WTC11 (cell line): ENCODE data around the gene ZNF800. TPM values are rescaled to one million over a fixed set of nuclear protein-coding genes. Genes with fewer than 3 reads are reported as not detected.

Experiments
- ATAC-seq: fragments of 200-7000 bp; cut with Tn5 transposase; 2 replicates; pipeline ENCODE4 v1.10.0; 2021; ENCODE audit warnings: mild to moderate bottlenecking, moderate library complexity
- CTCF ChIA-PET: fragments of 300-600 bp; sonication (Branson Sonifier 250); formaldehyde crosslinking; loops from one replicate; lab custom pipeline; 2021; ENCODE audit warnings: antibody characterized with exemption; lab: Charles Lee
- POLR2A ChIA-PET: fragments of 350-600 bp; sonication (Branson Sonifier 250); formaldehyde crosslinking; loops from one replicate; lab custom pipeline; 2021; ENCODE audit warnings: antibody characterized with exemption; lab: Charles Lee
- DNase-seq: peaks from one replicate; pipeline ENCODE4 v3.0.0; 2021; ENCODE audit warnings: low spot score
- H3K27ac Mint-ChIP-seq: 2 replicates; pipeline ENCODE4 v1.8.0; 2021; ENCODE audit warnings: mixed read lengths
- H3K27me3 Mint-ChIP-seq: 2 replicates; pipeline ENCODE4 v1.8.0; 2021; ENCODE audit warnings: low read depth, mild to moderate bottlenecking, moderate library complexity, mixed read lengths
- H3K36me3 Mint-ChIP-seq: 2 replicates; pipeline ENCODE4 v1.8.0; 2021; ENCODE audit warnings: mixed read lengths
- H3K4me1 Mint-ChIP-seq: 2 replicates; pipeline ENCODE4 v1.8.0; 2022; ENCODE audit warnings: mixed read lengths
- H3K4me3 Mint-ChIP-seq: 2 replicates; pipeline ENCODE4 v1.8.0; 2021; ENCODE audit warnings: mild to moderate bottlenecking, moderate library complexity, mixed read lengths
- H3K9me3 Mint-ChIP-seq: 2 replicates; pipeline ENCODE4 v1.8.0; 2021; ENCODE audit warnings: mixed read lengths
- ETV6 ChIP-seq: sonication (generic); formaldehyde crosslinking; IDR thresholded peaks from 2 replicates; pipeline ENCODE4 v1.8.1; 2022; ENCODE audit warnings: mild to moderate bottlenecking, missing genetic modification reagents
- FOXK1 ChIP-seq: sonication (generic); formaldehyde crosslinking; IDR thresholded peaks from 2 replicates; pipeline ENCODE4 v1.8.0; 2022; ENCODE audit warnings: mild to moderate bottlenecking, moderate library complexity, missing genetic modification reagents
- FOXP1 ChIP-seq: sonication (generic); formaldehyde crosslinking; IDR thresholded peaks from 2 replicates; pipeline ENCODE4 v1.8.0; 2022; ENCODE audit warnings: missing genetic modification reagents, mild to moderate bottlenecking, moderate library complexity, borderline replicate concordance
- GRHL2 ChIP-seq: fragments of 250-450 bp; sonication (Bioruptor Pico); IDR thresholded peaks from 2 replicates; pipeline ENCODE4 v1.8.0; 2022; ENCODE audit warnings: mild to moderate bottlenecking, moderate library complexity; ENCODE audit not compliant: insufficient replicate concordance, severe bottlenecking
- PRRX2 ChIP-seq: fragments of 250-450 bp; sonication (Bioruptor Pico); IDR thresholded peaks from 2 replicates; pipeline ENCODE4 v1.8.0; 2021; ENCODE audit warnings: mild to moderate bottlenecking
- RELA ChIP-seq: sonication (generic); formaldehyde crosslinking; IDR thresholded peaks from 2 replicates; pipeline ENCODE4 v1.8.1; 2022; ENCODE audit warnings: missing genetic modification reagents, mild to moderate bottlenecking, borderline replicate concordance
- SMAD4 ChIP-seq: sonication (generic); formaldehyde crosslinking; IDR thresholded peaks from 2 replicates; pipeline ENCODE4 v1.8.0; 2022; ENCODE audit warnings: mild to moderate bottlenecking, missing genetic modification reagents
- SP1 ChIP-seq: sonication (generic); formaldehyde crosslinking; conservative IDR thresholded peaks from 2 replicates; pipeline ENCODE4 v1.8.1; 2022; ENCODE audit warnings: missing genetic modification reagents
- TEAD4 ChIP-seq: sonication (generic); formaldehyde crosslinking; IDR thresholded peaks from 2 replicates; pipeline ENCODE4 v1.8.0; 2022; ENCODE audit warnings: mild to moderate bottlenecking, missing genetic modification reagents
- ZNF121 ChIP-seq: sonication (generic); formaldehyde crosslinking; IDR thresholded peaks from 2 replicates; pipeline ENCODE4 v1.8.0; 2023; ENCODE audit warnings: missing genetic modification reagents
- ZNF263 ChIP-seq: sonication (generic); formaldehyde crosslinking; IDR thresholded peaks from 2 replicates; pipeline ENCODE4 v1.8.1; 2022; ENCODE audit warnings: low read depth, mild to moderate bottlenecking, moderate library complexity, missing genetic modification reagents
- ZNF317 ChIP-seq: sonication (generic); formaldehyde crosslinking; IDR thresholded peaks from 2 replicates; pipeline ENCODE4 v1.8.1; 2023; ENCODE audit warnings: low read depth, mild to moderate bottlenecking, moderate library complexity, missing genetic modification reagents, borderline replicate concordance
- total RNA-seq: library from RNA; stranded (reverse); gene quantifications from 3 replicates; pipeline ENCODE4 v1.2.3, GENCODE V29; 2021
- TF ChIP-seq, protein P1 (sequence below): fragments of 250-450 bp; sonication (Bioruptor Pico); IDR thresholded peaks from 2 replicates; pipeline ENCODE4 v2.1.2; 2022; ENCODE audit warnings: mild to moderate bottlenecking, moderate library complexity
- TF ChIP-seq, protein P2 (sequence below): sonication (generic); formaldehyde crosslinking; IDR thresholded peaks from 2 replicates; pipeline ENCODE4 v1.8.0; 2023; ENCODE audit warnings: missing genetic modification reagents, mild to moderate bottlenecking, borderline replicate concordance
- TF ChIP-seq, protein P3 (sequence below): sonication (generic); formaldehyde crosslinking; IDR thresholded peaks from 2 replicates; pipeline ENCODE4 v1.8.0; 2022; ENCODE audit warnings: mild to moderate bottlenecking, missing genetic modification reagents
- TF ChIP-seq, protein P4 (sequence below): sonication (generic); formaldehyde crosslinking; IDR thresholded peaks from 2 replicates; pipeline ENCODE4 v1.8.1; 2023; ENCODE audit warnings: mild to moderate bottlenecking, missing genetic modification reagents, moderate library complexity
- TF ChIP-seq, protein P5 (sequence below): sonication (generic); formaldehyde crosslinking; IDR thresholded peaks from 2 replicates; pipeline ENCODE4 v1.8.1; 2023; ENCODE audit warnings: mild to moderate bottlenecking, missing genetic modification reagents, borderline replicate concordance
- TF ChIP-seq, protein P6 (sequence below): fragments of 250-450 bp; sonication (Bioruptor Pico); IDR thresholded peaks from 2 replicates; pipeline ENCODE4 v1.9.0; 2021; ENCODE audit warnings: mild to moderate bottlenecking
- TF ChIP-seq, protein P7 (sequence below): sonication (generic); formaldehyde crosslinking; IDR thresholded peaks from 2 replicates; pipeline ENCODE4 v1.8.0; 2022; ENCODE audit warnings: mild to moderate bottlenecking, missing genetic modification reagents

The ZNF800 gene
- total RNA-seq, 1 experiment from 2014 or later, result 5.7 TPM

DNA sequence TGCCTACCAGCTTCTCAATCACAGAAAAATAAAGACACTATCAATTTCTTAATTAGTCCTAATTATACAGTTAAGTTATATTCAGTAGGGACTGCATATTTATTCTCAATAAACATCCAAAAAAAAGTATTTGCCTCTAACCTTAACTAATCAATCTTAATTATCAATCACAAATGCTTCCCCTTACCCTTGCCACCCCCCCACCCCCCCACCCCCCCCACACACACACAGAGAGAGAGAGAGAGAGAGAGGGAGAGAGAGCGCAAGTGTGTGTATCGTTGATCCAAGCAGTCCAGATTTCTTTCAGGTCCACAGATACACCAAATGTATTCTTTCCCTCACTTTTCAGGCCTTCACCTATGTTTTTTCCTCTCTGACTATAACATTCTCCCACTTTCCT is 12.9 kb downstream of the ZNF800 start:
- ATAC-seq, result no peak

DNA sequence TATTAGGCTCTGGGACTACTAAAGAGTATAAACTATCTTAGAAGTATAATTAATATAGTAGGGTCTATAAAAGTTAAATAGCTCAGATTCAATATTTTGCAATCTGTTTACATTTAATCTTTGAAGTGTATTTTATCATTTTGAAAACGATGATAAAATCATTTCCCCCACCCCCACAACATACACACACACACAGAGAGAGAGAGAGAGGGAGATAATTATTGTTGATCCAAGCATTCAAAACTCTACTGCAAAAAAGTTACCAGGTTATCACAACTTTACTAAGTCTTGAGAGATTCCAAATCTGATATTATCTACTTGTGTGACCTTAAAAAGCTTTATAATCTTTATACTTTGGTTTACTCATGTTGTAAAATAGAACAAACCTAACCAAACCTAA is 14.0 kb downstream of the ZNF800 start:
- Mint-ChIP-seq H3K36me3 (peaks cover 7% of the 10 kb centered on the region), H3K4me1 (peaks cover 12% of the 10 kb centered on the region), H3K9me3 (no peaks in the 10 kb centered on the region), H3K4me3 (no peak overlapping the region), H3K27me3 (no peaks in the 10 kb centered on the region), H3K27ac (no peak overlapping the region)
- ChIA-PET CTCF (interaction anchor here (1.3 kb wide), 1 partner anchor 30 kb away, joined by 4 read pairs; no protein-coding TSS in a partner anchor), POLR2A (no interaction called here)
- no peak for TF ChIP-seq SP1
- TF ChIP-seq, protein P1, sequence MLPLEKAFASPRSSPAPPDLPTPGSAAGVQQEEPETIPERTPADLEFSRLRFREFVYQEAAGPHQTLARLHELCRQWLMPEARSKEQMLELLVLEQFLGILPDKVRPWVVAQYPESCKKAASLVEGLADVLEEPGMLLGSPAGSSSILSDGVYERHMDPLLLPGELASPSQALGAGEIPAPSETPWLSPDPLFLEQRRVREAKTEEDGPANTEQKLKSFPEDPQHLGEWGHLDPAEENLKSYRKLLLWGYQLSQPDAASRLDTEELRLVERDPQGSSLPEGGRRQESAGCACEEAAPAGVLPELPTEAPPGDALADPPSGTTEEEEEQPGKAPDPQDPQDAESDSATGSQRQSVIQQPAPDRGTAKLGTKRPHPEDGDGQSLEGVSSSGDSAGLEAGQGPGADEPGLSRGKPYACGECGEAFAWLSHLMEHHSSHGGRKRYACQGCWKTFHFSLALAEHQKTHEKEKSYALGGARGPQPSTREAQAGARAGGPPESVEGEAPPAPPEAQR, result no peak
- no peak for TF ChIP-seq RELA
- no peak for TF ChIP-seq ZNF263 (CRISPR knock-in tag)
- TF ChIP-seq, protein P2, sequence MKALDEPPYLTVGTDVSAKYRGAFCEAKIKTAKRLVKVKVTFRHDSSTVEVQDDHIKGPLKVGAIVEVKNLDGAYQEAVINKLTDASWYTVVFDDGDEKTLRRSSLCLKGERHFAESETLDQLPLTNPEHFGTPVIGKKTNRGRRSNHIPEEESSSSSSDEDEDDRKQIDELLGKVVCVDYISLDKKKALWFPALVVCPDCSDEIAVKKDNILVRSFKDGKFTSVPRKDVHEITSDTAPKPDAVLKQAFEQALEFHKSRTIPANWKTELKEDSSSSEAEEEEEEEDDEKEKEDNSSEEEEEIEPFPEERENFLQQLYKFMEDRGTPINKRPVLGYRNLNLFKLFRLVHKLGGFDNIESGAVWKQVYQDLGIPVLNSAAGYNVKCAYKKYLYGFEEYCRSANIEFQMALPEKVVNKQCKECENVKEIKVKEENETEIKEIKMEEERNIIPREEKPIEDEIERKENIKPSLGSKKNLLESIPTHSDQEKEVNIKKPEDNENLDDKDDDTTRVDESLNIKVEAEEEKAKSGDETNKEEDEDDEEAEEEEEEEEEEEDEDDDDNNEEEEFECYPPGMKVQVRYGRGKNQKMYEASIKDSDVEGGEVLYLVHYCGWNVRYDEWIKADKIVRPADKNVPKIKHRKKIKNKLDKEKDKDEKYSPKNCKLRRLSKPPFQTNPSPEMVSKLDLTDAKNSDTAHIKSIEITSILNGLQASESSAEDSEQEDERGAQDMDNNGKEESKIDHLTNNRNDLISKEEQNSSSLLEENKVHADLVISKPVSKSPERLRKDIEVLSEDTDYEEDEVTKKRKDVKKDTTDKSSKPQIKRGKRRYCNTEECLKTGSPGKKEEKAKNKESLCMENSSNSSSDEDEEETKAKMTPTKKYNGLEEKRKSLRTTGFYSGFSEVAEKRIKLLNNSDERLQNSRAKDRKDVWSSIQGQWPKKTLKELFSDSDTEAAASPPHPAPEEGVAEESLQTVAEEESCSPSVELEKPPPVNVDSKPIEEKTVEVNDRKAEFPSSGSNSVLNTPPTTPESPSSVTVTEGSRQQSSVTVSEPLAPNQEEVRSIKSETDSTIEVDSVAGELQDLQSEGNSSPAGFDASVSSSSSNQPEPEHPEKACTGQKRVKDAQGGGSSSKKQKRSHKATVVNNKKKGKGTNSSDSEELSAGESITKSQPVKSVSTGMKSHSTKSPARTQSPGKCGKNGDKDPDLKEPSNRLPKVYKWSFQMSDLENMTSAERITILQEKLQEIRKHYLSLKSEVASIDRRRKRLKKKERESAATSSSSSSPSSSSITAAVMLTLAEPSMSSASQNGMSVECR (CRISPR knock-in tag), result no peak
- TF ChIP-seq ZNF317 (CRISPR knock-in tag), result no peak
- ATAC-seq (no peak), DNase-seq (no peak)

More for the DNA sequence above, 12.9 kb downstream of the ZNF800 start:
- Mint-ChIP-seq H3K36me3 (no peaks in the 10 kb centered on the region; the same call in 1 of the 2 replicates), H3K27ac (no peak overlapping the region), H3K4me3 (no peak overlapping the region), H3K4me1 (peaks cover 14% of the 10 kb centered on the region), H3K27me3 (no peaks in the 10 kb centered on the region), H3K9me3 (no peaks in the 10 kb centered on the region)
- DNase-seq, result no peak
- ChIA-PET CTCF (no interaction called here), POLR2A (no interaction called here)
- no peak for TF ChIP-seq FOXP1 (CRISPR knock-in tag)
- TF ChIP-seq, protein P3, sequence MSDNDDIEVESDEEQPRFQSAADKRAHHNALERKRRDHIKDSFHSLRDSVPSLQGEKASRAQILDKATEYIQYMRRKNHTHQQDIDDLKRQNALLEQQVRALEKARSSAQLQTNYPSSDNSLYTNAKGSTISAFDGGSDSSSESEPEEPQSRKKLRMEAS (CRISPR knock-in tag), result no peak
- TF ChIP-seq, protein P4, sequence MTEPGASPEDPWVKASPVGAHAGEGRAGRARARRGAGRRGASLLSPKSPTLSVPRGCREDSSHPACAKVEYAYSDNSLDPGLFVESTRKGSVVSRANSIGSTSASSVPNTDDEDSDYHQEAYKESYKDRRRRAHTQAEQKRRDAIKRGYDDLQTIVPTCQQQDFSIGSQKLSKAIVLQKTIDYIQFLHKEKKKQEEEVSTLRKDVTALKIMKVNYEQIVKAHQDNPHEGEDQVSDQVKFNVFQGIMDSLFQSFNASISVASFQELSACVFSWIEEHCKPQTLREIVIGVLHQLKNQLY (CRISPR knock-in tag), result no peak
- TF ChIP-seq SMAD4, result no peak

DNA sequence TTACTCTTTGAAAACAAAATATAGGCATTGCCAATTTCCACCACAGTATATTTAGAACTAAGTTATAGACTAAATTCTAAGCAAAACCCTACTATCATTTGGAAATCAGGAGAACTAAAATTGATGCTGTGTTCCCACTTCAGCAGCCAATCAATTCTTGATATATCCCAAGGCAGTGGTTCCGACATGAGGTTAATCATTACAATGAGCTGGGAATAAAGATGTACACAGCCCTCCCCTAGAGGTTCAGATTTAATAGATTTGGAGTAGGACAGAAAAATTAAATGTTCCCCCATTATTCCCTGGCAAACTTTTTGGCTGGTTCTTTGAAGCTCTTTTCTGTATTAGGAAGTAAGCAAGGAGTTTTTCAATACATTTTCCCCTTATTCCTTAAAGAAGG is 15.1 kb downstream of the ZNF800 start:
- Mint-ChIP-seq H3K4me3 (no peak overlapping the region), H3K27me3 (no peaks in the 10 kb centered on the region), H3K36me3 (peaks cover 8% of the 10 kb centered on the region), H3K4me1 (peaks cover 4% of the 10 kb centered on the region; the same call in 1 of the 2 replicates), H3K27ac (no peak overlapping the region), H3K9me3 (no peaks in the 10 kb centered on the region)
- POLR2A ChIA-PET, result no interaction called here
- ATAC-seq (no peak), DNase-seq (no peak)
- CTCF ChIA-PET, result interaction anchor here (1.3 kb wide), 1 partner anchor 29 kb away, joined by 4 read pairs; no protein-coding TSS in a partner anchor
- TF ChIP-seq ETV6 (CRISPR knock-in tag) (no peak), PRRX2 (no peak), TEAD4 (no peak), ZNF121 (CRISPR knock-in tag) (no peak), FOXK1 (CRISPR knock-in tag) (no peak), GRHL2 (CRISPR knock-in tag) (no peak)
- TF ChIP-seq, protein P5, sequence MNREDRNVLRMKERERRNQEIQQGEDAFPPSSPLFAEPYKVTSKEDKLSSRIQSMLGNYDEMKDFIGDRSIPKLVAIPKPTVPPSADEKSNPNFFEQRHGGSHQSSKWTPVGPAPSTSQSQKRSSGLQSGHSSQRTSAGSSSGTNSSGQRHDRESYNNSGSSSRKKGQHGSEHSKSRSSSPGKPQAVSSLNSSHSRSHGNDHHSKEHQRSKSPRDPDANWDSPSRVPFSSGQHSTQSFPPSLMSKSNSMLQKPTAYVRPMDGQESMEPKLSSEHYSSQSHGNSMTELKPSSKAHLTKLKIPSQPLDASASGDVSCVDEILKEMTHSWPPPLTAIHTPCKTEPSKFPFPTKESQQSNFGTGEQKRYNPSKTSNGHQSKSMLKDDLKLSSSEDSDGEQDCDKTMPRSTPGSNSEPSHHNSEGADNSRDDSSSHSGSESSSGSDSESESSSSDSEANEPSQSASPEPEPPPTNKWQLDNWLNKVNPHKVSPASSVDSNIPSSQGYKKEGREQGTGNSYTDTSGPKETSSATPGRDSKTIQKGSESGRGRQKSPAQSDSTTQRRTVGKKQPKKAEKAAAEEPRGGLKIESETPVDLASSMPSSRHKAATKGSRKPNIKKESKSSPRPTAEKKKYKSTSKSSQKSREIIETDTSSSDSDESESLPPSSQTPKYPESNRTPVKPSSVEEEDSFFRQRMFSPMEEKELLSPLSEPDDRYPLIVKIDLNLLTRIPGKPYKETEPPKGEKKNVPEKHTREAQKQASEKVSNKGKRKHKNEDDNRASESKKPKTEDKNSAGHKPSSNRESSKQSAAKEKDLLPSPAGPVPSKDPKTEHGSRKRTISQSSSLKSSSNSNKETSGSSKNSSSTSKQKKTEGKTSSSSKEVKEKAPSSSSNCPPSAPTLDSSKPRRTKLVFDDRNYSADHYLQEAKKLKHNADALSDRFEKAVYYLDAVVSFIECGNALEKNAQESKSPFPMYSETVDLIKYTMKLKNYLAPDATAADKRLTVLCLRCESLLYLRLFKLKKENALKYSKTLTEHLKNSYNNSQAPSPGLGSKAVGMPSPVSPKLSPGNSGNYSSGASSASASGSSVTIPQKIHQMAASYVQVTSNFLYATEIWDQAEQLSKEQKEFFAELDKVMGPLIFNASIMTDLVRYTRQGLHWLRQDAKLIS (CRISPR knock-in tag), result no peak
- TF ChIP-seq, protein P6, sequence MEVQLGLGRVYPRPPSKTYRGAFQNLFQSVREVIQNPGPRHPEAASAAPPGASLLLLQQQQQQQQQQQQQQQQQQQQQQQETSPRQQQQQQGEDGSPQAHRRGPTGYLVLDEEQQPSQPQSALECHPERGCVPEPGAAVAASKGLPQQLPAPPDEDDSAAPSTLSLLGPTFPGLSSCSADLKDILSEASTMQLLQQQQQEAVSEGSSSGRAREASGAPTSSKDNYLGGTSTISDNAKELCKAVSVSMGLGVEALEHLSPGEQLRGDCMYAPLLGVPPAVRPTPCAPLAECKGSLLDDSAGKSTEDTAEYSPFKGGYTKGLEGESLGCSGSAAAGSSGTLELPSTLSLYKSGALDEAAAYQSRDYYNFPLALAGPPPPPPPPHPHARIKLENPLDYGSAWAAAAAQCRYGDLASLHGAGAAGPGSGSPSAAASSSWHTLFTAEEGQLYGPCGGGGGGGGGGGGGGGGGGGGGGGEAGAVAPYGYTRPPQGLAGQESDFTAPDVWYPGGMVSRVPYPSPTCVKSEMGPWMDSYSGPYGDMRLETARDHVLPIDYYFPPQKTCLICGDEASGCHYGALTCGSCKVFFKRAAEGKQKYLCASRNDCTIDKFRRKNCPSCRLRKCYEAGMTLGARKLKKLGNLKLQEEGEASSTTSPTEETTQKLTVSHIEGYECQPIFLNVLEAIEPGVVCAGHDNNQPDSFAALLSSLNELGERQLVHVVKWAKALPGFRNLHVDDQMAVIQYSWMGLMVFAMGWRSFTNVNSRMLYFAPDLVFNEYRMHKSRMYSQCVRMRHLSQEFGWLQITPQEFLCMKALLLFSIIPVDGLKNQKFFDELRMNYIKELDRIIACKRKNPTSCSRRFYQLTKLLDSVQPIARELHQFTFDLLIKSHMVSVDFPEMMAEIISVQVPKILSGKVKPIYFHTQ (CRISPR knock-in tag), result no peak
- TF ChIP-seq, protein P7, sequence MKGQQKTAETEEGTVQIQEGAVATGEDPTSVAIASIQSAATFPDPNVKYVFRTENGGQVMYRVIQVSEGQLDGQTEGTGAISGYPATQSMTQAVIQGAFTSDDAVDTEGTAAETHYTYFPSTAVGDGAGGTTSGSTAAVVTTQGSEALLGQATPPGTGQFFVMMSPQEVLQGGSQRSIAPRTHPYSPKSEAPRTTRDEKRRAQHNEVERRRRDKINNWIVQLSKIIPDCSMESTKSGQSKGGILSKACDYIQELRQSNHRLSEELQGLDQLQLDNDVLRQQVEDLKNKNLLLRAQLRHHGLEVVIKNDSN (CRISPR knock-in tag), result no peak
